NCI-H1930 (cell line): ENCODE results near the gene CTTN.

Experiments used
- DNase-seq, 2 experiments: peaks; one replicate each; lab custom pipeline; 2025; lab: John Stamatoyannopoulos, UW

Gene CTTN

DNA sequence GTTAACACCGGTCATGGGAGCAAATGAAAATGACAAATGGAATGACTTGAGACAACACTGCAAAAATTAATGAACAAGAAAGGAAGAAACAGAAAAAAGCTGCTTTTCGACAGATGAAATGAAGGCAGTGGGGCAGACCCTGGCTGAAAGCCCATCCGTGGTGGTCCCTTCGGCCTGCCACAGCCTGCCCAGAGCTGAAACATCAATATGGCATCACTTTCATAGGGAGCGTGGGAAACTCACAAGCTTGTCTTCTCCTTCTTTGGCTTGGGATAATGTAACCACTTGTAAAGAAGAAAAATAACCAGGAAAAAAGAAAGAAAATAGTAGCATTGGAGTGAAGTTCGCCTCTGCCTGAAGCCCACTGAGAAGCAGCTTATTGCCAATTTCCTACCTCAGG is 78.8 kb downstream of the CTTN start:
- DNase-seq = no peak

- no peak for DNase-seq
These were observed 79.3 kb downstream of the CTTN start for GRCh38 chr11:70477609-70478008.

- no peak for DNase-seq
These were observed 80.0 kb downstream of the CTTN start for GRCh38 chr11:70478166-70478890.

DNA sequence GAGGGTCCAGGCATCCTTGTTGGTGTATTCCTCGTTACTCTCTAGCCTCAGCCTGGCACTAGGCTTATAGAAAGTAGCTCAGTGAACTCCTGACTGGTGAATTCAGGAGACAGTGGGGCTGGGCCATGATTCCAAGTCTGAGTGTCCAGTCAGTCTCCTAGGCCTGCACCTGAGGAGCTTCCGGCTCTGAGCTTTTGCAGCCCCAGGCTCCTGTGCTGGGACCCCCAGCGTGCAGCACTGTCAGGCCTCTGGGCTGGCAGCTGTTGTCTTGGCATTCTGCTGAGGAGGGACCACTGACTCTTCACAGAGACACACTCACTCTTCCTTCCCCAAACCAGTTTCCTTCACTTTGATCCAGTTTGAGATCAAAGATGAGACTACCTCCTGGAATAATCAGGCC is 82.4 kb downstream of the CTTN start:
- no peak for DNase-seq

DNA sequence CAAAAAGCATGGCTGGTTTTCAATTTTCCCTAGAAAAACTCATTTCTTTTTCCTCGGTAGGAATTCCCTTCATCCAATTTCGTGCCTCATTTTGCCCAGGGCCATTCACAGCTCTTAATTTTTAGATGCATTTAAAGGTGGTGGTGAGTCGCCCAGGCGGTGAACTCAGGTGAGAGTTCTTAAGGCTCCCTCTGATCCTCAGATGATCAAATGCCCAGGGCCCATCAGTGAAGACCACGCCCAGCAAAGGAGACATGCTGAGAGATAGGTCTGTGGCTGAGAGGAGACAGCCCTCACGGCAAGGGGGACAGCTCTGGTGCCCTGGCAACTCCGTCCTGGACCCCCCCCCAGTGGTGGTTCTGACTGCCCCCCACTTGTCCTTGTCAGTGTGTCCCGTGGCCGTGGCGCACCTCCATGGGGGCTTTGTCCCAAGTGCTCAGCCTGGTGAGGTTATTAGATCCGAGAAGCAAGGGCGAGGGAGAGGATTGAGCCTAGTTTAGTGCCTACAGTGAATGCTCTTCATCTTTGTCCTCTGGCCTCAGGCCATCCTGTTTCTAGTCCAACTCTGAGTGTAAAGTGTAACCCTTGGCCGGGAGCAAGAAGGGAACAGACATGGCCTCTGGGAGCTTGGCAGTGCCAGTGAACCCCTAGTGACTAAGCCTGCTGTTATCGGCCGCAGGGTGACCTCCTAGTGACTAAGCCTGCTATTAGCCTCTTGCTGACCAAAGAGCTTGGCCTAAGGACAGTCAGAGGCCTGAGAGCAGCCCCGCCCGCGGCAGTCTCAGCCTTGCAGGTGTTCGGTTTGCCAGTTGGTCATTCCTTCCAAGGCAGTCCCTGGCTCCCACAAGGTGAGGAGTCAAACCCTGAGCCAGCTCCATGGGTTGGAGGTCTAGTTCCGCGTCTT is 83.5 kb downstream of the CTTN start:
- no peak for DNase-seq

DNA sequence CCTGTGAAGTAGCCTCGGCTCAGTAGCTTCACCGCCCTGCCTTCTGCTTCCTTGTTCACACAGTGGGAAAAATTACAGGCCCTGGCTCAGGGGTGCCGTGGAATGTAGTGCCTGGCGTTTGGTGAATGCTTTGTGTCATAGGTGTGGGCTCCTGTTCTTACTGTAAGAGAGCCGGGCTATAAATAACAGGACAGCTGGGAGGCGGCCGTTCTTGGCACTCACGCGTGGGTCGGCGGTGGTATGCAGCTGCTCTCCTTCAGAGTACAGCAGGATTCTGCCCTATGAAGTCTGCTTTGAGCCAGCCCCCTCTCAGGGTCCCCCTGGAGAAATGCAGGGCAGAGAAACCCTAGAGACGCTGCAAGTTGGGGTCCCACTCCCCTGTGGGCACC is 84.2 kb downstream of the CTTN start:
- DNase-seq = no peak

DNA sequence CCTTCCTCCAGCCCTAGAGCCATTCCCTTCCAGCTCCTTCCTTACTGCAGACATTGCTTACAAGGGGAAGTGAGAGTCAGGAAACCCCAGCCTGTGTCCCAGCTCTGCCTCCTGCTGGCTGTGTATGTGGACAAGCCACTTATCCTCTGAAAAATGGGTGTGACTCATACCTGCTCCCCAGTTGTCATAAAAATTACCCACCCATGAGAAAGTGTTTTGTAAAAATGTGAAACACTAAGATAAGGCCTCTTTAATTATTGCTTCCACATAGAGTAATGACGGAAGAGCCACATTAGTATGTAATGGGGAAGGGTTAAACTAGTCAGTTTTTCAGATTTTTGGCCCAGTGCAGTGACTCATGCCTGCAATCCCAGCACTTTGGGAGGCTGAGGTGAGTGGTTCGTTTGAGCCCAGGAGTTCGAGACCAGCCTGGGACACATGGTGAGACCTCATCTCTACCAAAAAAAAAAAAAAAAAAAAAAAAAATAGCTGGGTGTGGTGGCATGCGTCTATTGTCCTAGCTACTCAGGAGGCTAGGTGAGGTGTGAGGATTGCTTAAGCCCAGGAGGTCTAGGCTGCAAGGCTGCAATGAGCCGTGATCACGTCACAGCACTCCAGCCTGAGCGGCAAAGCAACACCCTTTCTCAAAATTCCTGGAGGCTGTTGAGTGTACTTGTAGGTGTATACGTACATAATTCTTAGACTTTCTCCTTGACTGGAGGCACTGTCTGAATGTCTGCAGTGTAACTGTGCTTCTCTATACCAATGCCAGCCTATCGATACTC is 84.9 kb downstream of the CTTN start:
- DNase-seq = no peak

DNA sequence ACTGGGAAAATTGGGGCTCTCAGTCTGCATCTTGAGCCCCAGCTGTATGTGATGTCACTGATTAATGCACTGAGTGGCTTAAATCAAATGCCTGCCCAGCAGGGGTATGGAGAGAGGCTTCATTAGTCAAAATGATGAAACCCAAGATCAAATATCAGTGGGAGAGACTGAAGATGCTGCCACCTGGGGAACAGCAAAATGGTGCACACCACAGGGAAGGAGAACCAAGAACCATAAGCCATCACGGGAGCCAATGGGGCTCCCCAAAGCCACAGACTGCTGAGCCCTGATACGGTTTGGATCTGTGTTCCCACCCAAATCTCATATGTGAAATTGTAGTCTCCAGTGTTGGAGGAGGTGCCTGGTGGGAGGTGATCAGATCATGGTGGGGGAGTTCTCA is 85.6 kb downstream of the CTTN start:
- no peak for DNase-seq

GRCh38 chr11:70485326-70486025 is 87.1 kb downstream of the CTTN start:
- DNase-seq = no peak

DNA sequence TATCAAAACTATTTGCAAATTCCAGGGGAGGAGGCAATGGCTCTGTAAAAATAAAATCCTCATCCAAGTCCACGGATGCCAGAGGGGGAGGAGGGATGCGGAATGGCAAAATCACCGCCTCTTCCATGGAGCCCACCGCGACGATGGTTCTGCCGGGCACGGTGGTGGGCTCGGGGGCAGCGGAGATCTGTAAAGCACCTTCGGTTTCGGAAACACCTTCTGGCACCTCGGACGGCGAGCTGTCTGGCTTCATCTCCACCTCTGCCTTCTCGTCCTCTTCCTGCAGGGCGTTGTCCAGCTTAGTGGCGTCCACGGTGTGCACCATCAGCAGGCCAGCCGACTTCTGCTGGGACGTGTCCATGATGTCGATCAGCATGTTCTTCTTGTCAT is 87.7 kb downstream of the CTTN start:
- no peak for DNase-seq
